Neuron (in vitro differentiated cells): ENCODE measurements around the gene ASPN.
"Not testable (repeated sequence)": the region's sequence is repeated elsewhere in the genome, so short reads cannot be mapped to it uniquely, and the experiment has no call there.

ENCODE experiments used
- H2AFZ ChIP-seq: one replicate; pipeline ENCODE4 v1.6.1; 2013; ENCODE audit warnings: low read depth, mild to moderate bottlenecking, inconsistent platforms, low read length, moderate library complexity
- H3K27me3 ChIP-seq: one replicate; pipeline ENCODE4 v1.6.1; 2013; ENCODE audit warnings: low read length; ENCODE audit not compliant: insufficient read depth
- H3K36me3 ChIP-seq: one replicate; pipeline ENCODE4 v1.6.1; 2013; ENCODE audit warnings: low read length; ENCODE audit not compliant: insufficient read depth
- H3K4me1 ChIP-seq: one replicate; pipeline ENCODE4 v1.6.1; 2013; ENCODE audit warnings: low read length; ENCODE audit not compliant: insufficient read depth
- H3K4me3 ChIP-seq: 2 replicates; pipeline ENCODE4 v1.5.1; 2013; ENCODE audit warnings: mild to moderate bottlenecking, low read length, moderate library complexity
- H3K9me3 ChIP-seq: one replicate; pipeline ENCODE4 v1.6.1; 2013; ENCODE audit warnings: low read length

The ASPN gene

GRCh38 chr9:92411157-92411556 lies 71.1 kb downstream of the ASPN start:
- not testable (repeated sequence) for H3K9me3 ChIP-seq, H2AFZ ChIP-seq, H3K36me3 ChIP-seq, H3K4me1 ChIP-seq, H3K4me3 ChIP-seq, H3K27me3 ChIP-seq

GRCh38 chr9:92408747-92409478 lies 73.4 kb downstream of the ASPN start:
- H3K9me3 ChIP-seq: peaks cover 1% of the 10 kb centered on the region
- peaks cover 5% of the 10 kb centered on the region for H3K4me1 ChIP-seq
- no peak overlapping the region for H2AFZ ChIP-seq
- H3K27me3 ChIP-seq: no peaks in the 10 kb centered on the region
- no peak overlapping the region for H3K4me3 ChIP-seq
- H3K36me3 ChIP-seq: no peaks in the 10 kb centered on the region

- Histone ChIP-seq H3K4me1 (peaks cover 5% of the 10 kb centered on the region), H2AFZ (no peak overlapping the region), H3K9me3 (peaks cover 1% of the 10 kb centered on the region), H3K27me3 (no peaks in the 10 kb centered on the region), H3K4me3 (no peak overlapping the region), H3K36me3 (no peaks in the 10 kb centered on the region)
Measured at GRCh38 chr9:92407818-92408217, 74.5 kb downstream of the ASPN start.

GRCh38 chr9:92406477-92406876 lies 75.8 kb downstream of the ASPN start:
- peaks cover 5% of the 10 kb centered on the region for H3K4me1 ChIP-seq

More at GRCh38 chr9:92406477-92406876, 75.8 kb downstream of the ASPN start:
- H3K4me3 ChIP-seq: no peak overlapping the region
- peaks cover 1% of the 10 kb centered on the region for H3K9me3 ChIP-seq
- no peak overlapping the region for H2AFZ ChIP-seq
- H3K27me3 ChIP-seq: no peaks in the 10 kb centered on the region
- no peaks in the 10 kb centered on the region for H3K36me3 ChIP-seq
